Measurements from ENCODE around the gene RNF34.
A peak's percentile ranks its signal among the peaks of the same experiment; 100 is the strongest.
"Not testable (repeated sequence)": the region's sequence is repeated elsewhere in the genome, so short reads cannot be mapped to it uniquely, and the experiment has no call there.

The RNF34 gene

GRCh38 chr12:121365416-121366062 lies 34.4 kb upstream of the RNF34 start (continued):
- no peak for TF ChIP-seq CSRNP3 (CRISPR knock-in tag; IDR thresholded peaks at IDR 0.05)
- TF ChIP-seq ESRRG (CRISPR knock-in tag; IDR thresholded peaks at IDR 0.05), result no peak

- TF ChIP-seq CSDC2 (CRISPR knock-in tag; IDR thresholded peaks at IDR 0.05), result no peak
- TF ChIP-seq TCF4 (CRISPR knock-in tag; IDR thresholded peaks at IDR 0.05; ENCODE audit: borderline replicate concordance), result peak; percentile 33; the same call in 1 of the 2 replicates
- no peak for TF ChIP-seq TSHZ2 (CRISPR knock-in tag; IDR thresholded peaks at IDR 0.05)
- TF ChIP-seq SNAI2 (CRISPR knock-in tag; IDR thresholded peaks at IDR 0.05), result no peak
- TF ChIP-seq POU6F1 (CRISPR knock-in tag; IDR thresholded peaks at IDR 0.05; ENCODE audit: borderline replicate concordance, low read depth), result no peak
- no peak for TF ChIP-seq ISL1 (CRISPR knock-in tag; IDR thresholded peaks at IDR 0.05)
- peak; percentile 82 for ATAC-seq
Measured at GRCh38 chr12:121366063-121366459, 33.9 kb upstream of the RNF34 start.

- no peak for ATAC-seq
- no peak for TF ChIP-seq TCF4 (CRISPR knock-in tag; IDR thresholded peaks at IDR 0.05; ENCODE audit: borderline replicate concordance)
- no peak for TF ChIP-seq ZNF70 (CRISPR knock-in tag; IDR thresholded peaks at IDR 0.05)
- no peak for TF ChIP-seq TSHZ2 (CRISPR knock-in tag; IDR thresholded peaks at IDR 0.05)
- TF ChIP-seq ZC3H10 (CRISPR knock-in tag; IDR thresholded peaks at IDR 0.05), result no peak
- TF ChIP-seq CSRNP3 (CRISPR knock-in tag; IDR thresholded peaks at IDR 0.05), result no peak
Measured at GRCh38 chr12:121371404-121371803, 28.5 kb upstream of the RNF34 start.

GRCh38 chr12:121373755-121374154 lies 26.2 kb upstream of the RNF34 start:
- no peak for TF ChIP-seq TCF4 (CRISPR knock-in tag; IDR thresholded peaks at IDR 0.05; ENCODE audit: borderline replicate concordance)
- TF ChIP-seq ZNF70 (CRISPR knock-in tag; IDR thresholded peaks at IDR 0.05), result no peak
- TF ChIP-seq RARB (CRISPR knock-in tag; IDR thresholded peaks at IDR 0.05), result no peak
- TF ChIP-seq ARNTL (CRISPR knock-in tag; IDR thresholded peaks at IDR 0.05; ENCODE audit: borderline replicate concordance, low read depth), result no peak
- TF ChIP-seq ESRRG (CRISPR knock-in tag; IDR thresholded peaks at IDR 0.05), result no peak
- no peak for TF ChIP-seq GLIS3 (CRISPR knock-in tag; IDR thresholded peaks at IDR 0.05)
- no peak for TF ChIP-seq ZNF565 (CRISPR knock-in tag; conservative IDR thresholded peaks at IDR 0.05; ENCODE audit: low read depth)
- TF ChIP-seq CSDC2 (CRISPR knock-in tag; IDR thresholded peaks at IDR 0.05), result no peak
- TF ChIP-seq POU6F1 (CRISPR knock-in tag; IDR thresholded peaks at IDR 0.05; ENCODE audit: borderline replicate concordance, low read depth), result no peak
- TF ChIP-seq ZFP3 (CRISPR knock-in tag; IDR thresholded peaks at IDR 0.05), result no peak
- no peak for TF ChIP-seq CREB5 (CRISPR knock-in tag; IDR thresholded peaks at IDR 0.05; ENCODE audit: low read depth)
- TF ChIP-seq ZC3H10 (CRISPR knock-in tag; IDR thresholded peaks at IDR 0.05), result no peak
- no peak for TF ChIP-seq BACH2 (CRISPR knock-in tag; IDR thresholded peaks at IDR 0.05; ENCODE audit: borderline replicate concordance)
- no peak for TF ChIP-seq CSRNP3 (CRISPR knock-in tag; IDR thresholded peaks at IDR 0.05)
- ATAC-seq, result no peak

GRCh38 chr12:121374336-121374735 lies 25.6 kb upstream of the RNF34 start:
- ATAC-seq, result not testable (repeated sequence)

Data from SK-N-SH treated with all-trans-retinoic acid at 6 μM for 48 hours (cell line).